HG03565 (cell line): ENCODE measurements around the gene CCDC88B.

Experiments
- ATAC-seq: cut with Tn5 transposase; IDR thresholded peaks from one replicate; pipeline ENCODE4 v1.9.1; 2021; ENCODE audit warnings: mild to moderate bottlenecking, moderate library complexity; ENCODE audit not compliant: unreplicated experiment

CCDC88B gene

GRCh38 chr11:64339754-64340408 is at the start of gene CCDC88B:
Gene CCDC88B, plus strand, starts transcription at chr11:64340204. Its CDS starts 63 bp downstream, at chr11:64340267.
- ATAC-seq: no peak

- ATAC-seq: no peak
These were observed 49.4 kb upstream of the CCDC88B start for GRCh38 chr11:64290352-64291261.

GRCh38 chr11:64291262-64291751 is 48.7 kb upstream of the CCDC88B start, which contains the start of gene KCNK4:
Gene KCNK4, plus strand, starts transcription at chr11:64291302. Its CDS starts 1,717 bp downstream, at chr11:64293019.
- ATAC-seq: no peak

GRCh38 chr11:64291752-64292459 is 48.1 kb upstream of the CCDC88B start:
- no peak for ATAC-seq

GRCh38 chr11:64292460-64293254 is 47.3 kb upstream of the CCDC88B start:
- no peak for ATAC-seq

GRCh38 chr11:64294774-64295173 is 45.2 kb upstream of the CCDC88B start:
- ATAC-seq: no peak

GRCh38 chr11:64295760-64296159 is 44.2 kb upstream of the CCDC88B start:
- no peak for ATAC-seq

GRCh38 chr11:64296236-64296635 is 43.8 kb upstream of the CCDC88B start:
- ATAC-seq: no peak

- ATAC-seq: no peak
These were observed 42.9 kb upstream of the CCDC88B start for GRCh38 chr11:64296830-64297698.

GRCh38 chr11:64297699-64298358 is 42.2 kb upstream of the CCDC88B start:
- no peak for ATAC-seq

- no peak for ATAC-seq
These were observed 40.8 kb upstream of the CCDC88B start for GRCh38 chr11:64298966-64299846.

- no peak for ATAC-seq
These were observed 40.0 kb upstream of the CCDC88B start, which contains the start of gene CATSPERZ for GRCh38 chr11:64299847-64300648. Gene CATSPERZ, plus strand, starts transcription at chr11:64300358. Its CDS starts 53 bp downstream, at chr11:64300411.

GRCh38 chr11:64303109-64304031 is 36.6 kb upstream of the CCDC88B start:
- no peak for ATAC-seq

GRCh38 chr11:64304032-64304315 is 36.0 kb upstream of the CCDC88B start:
- no peak for ATAC-seq

GRCh38 chr11:64304316-64305072 is 35.5 kb upstream of the CCDC88B start:
- ATAC-seq: peak; percentile 21
